ENCODE measurements around the gene TMEM131. TPM values are rescaled to one million over a fixed set of nuclear protein-coding genes. Genes with fewer than 3 reads are reported as not detected.

The TMEM131 gene
- total RNA-seq, 1 experiment from 2014 or later = 28.9 TPM

- no peak for TF ChIP-seq EZH2 (IDR thresholded peaks at IDR 0.05; ENCODE audit: borderline replicate concordance, low read depth, low read length, poor library complexity, severe bottlenecking)
- TF ChIP-seq, protein P1, sequence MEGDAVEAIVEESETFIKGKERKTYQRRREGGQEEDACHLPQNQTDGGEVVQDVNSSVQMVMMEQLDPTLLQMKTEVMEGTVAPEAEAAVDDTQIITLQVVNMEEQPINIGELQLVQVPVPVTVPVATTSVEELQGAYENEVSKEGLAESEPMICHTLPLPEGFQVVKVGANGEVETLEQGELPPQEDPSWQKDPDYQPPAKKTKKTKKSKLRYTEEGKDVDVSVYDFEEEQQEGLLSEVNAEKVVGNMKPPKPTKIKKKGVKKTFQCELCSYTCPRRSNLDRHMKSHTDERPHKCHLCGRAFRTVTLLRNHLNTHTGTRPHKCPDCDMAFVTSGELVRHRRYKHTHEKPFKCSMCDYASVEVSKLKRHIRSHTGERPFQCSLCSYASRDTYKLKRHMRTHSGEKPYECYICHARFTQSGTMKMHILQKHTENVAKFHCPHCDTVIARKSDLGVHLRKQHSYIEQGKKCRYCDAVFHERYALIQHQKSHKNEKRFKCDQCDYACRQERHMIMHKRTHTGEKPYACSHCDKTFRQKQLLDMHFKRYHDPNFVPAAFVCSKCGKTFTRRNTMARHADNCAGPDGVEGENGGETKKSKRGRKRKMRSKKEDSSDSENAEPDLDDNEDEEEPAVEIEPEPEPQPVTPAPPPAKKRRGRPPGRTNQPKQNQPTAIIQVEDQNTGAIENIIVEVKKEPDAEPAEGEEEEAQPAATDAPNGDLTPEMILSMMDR (conservative IDR thresholded peaks at IDR 0.05; ENCODE audit: low read depth, low read length) = no peak
- H3K27me3 ChIP-seq (replicated peaks; ENCODE audit: insufficient read depth, low read depth, low read length, poor library complexity) = no peaks in the 10 kb centered on the region
- H3K4me3 ChIP-seq (ENCODE audit: low read depth, low read length, poor library complexity, severe bottlenecking) = no peak overlapping the region
- no TSS peak for BruUV-seq (replicated peaks)
- H3K27ac ChIP-seq (ENCODE audit: low read depth, low read length, poor library complexity, severe bottlenecking) = no peak overlapping the region
- no peaks in the 10 kb centered on the region for H3K36me3 ChIP-seq (ENCODE audit: insufficient read depth, low read length, poor library complexity, severe bottlenecking)
- intact Hi-C loops (cut with micrococcal nuclease; ENCODE audit: unreplicated experiment) = no loop called here
- ChIA-PET CTCF (no interaction called here), POLR2A (ENCODE audit: low non-redundant PET) (no interaction called here)
- no peaks in the 10 kb centered on the region for H3K4me1 ChIP-seq (ENCODE audit: insufficient read depth, low read length, poor library complexity, severe bottlenecking)
- H3K9me3 ChIP-seq (ENCODE audit: low read depth, low read length, poor library complexity, severe bottlenecking) = no peaks in the 10 kb centered on the region
- no peak for DNase-seq (ENCODE audit: low spot score)
Measured at GRCh38 chr2:97708048-97708380, 287.7 kb downstream of the TMEM131 start.

DNA sequence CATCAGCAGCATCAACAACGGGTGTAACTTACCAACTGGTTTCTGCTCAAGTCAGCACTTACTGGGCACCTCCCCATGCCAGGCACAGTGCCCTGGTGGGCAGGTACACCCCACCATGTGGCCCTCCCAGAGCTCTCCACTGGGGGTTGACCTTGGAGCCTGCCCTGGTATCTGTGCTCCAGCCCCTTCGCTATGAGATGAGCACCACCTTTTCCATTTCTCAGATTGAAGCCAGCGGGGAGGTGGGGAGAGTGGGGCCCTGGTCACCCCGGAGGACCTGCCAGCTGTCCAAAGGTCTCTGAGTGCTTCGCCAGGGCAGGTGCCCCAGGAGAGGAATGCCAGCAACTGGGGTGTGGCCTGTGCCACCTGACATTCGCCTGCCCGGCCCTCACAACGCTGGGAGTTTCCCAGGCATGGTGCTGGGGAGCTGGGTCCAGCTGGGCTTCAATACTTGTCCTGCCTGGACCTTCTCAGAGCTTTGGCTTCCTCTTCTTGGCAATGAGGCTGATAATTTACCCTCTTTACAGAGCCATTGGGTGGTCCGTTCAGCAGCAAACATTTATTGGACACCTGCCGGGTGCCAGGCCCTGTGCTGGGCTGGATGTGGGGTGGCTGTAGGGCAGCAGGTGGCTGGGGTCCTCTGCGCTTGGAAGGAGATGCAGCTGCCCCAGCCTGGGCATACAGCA lies 288.2 kb downstream of the TMEM131 start:
- POLR2A ChIA-PET (ENCODE audit: low non-redundant PET) = no interaction called here
- H3K27me3 ChIP-seq (replicated peaks; ENCODE audit: insufficient read depth, low read depth, low read length, poor library complexity) = no peaks in the 10 kb centered on the region
- H3K36me3 ChIP-seq (ENCODE audit: insufficient read depth, low read length, poor library complexity, severe bottlenecking) = no peaks in the 10 kb centered on the region
- H3K4me3 ChIP-seq (ENCODE audit: low read depth, low read length, poor library complexity, severe bottlenecking) = no peak overlapping the region
- TF ChIP-seq, protein P1 (conservative IDR thresholded peaks at IDR 0.05; ENCODE audit: low read depth, low read length) = no peak
- no peak for TF ChIP-seq EZH2 (IDR thresholded peaks at IDR 0.05; ENCODE audit: borderline replicate concordance, low read depth, low read length, poor library complexity, severe bottlenecking)
- BruUV-seq (replicated peaks) = no TSS peak
- intact Hi-C loops (cut with micrococcal nuclease; ENCODE audit: unreplicated experiment) = no loop called here
- no peak overlapping the region for H3K27ac ChIP-seq (ENCODE audit: low read depth, low read length, poor library complexity, severe bottlenecking)
- H3K9me3 ChIP-seq (ENCODE audit: low read depth, low read length, poor library complexity, severe bottlenecking) = no peaks in the 10 kb centered on the region
- no peak for DNase-seq (ENCODE audit: low spot score)
- CTCF ChIA-PET = no interaction called here
- peaks cover 4% of the 10 kb centered on the region for H3K4me1 ChIP-seq (ENCODE audit: insufficient read depth, low read length, poor library complexity, severe bottlenecking)

- no TSS peak for BruUV-seq (replicated peaks)
- H3K4me1 ChIP-seq (ENCODE audit: insufficient read depth, low read length, poor library complexity, severe bottlenecking) = peaks cover 11% of the 10 kb centered on the region
- ChIA-PET POLR2A (ENCODE audit: low non-redundant PET) (no interaction called here), CTCF (no interaction called here)
- no peak for DNase-seq (ENCODE audit: low spot score)
- intact Hi-C loops (cut with micrococcal nuclease; ENCODE audit: unreplicated experiment) = no loop called here
- no peak overlapping the region for H3K4me3 ChIP-seq (ENCODE audit: low read depth, low read length, poor library complexity, severe bottlenecking)
- H3K27ac ChIP-seq (ENCODE audit: low read depth, low read length, poor library complexity, severe bottlenecking) = no peak overlapping the region
- H3K36me3 ChIP-seq (ENCODE audit: insufficient read depth, low read length, poor library complexity, severe bottlenecking) = no peaks in the 10 kb centered on the region
- no peaks in the 10 kb centered on the region for H3K27me3 ChIP-seq (replicated peaks; ENCODE audit: insufficient read depth, low read depth, low read length, poor library complexity)
- TF ChIP-seq, protein P1 (conservative IDR thresholded peaks at IDR 0.05; ENCODE audit: low read depth, low read length) = no peak
- TF ChIP-seq EZH2 (IDR thresholded peaks at IDR 0.05; ENCODE audit: borderline replicate concordance, low read depth, low read length, poor library complexity, severe bottlenecking) = no peak
- no peaks in the 10 kb centered on the region for H3K9me3 ChIP-seq (ENCODE audit: low read depth, low read length, poor library complexity, severe bottlenecking)
Measured at GRCh38 chr2:97706708-97707345, 288.9 kb downstream of the TMEM131 start.

Other genes with a start within 250 kb of the TMEM131 start
- not detected in 2 replicates for gene VWA3B, start 91.2 kb upstream of the TMEM131 start, total RNA-seq (2021)